Stimulated activated naive CD4-positive, alpha-beta T cell (primary cell): ENCODE data around the gene ENTR1.
"Not testable (repeated sequence)": the region's sequence is repeated elsewhere in the genome, so short reads cannot be mapped to it uniquely, and the experiment has no call there.

Source experiments
- DNase-seq, 6 experiments: peaks; one replicate each; lab custom pipeline; 2025; lab: John Stamatoyannopoulos, UW

ENTR1 gene

DNA sequence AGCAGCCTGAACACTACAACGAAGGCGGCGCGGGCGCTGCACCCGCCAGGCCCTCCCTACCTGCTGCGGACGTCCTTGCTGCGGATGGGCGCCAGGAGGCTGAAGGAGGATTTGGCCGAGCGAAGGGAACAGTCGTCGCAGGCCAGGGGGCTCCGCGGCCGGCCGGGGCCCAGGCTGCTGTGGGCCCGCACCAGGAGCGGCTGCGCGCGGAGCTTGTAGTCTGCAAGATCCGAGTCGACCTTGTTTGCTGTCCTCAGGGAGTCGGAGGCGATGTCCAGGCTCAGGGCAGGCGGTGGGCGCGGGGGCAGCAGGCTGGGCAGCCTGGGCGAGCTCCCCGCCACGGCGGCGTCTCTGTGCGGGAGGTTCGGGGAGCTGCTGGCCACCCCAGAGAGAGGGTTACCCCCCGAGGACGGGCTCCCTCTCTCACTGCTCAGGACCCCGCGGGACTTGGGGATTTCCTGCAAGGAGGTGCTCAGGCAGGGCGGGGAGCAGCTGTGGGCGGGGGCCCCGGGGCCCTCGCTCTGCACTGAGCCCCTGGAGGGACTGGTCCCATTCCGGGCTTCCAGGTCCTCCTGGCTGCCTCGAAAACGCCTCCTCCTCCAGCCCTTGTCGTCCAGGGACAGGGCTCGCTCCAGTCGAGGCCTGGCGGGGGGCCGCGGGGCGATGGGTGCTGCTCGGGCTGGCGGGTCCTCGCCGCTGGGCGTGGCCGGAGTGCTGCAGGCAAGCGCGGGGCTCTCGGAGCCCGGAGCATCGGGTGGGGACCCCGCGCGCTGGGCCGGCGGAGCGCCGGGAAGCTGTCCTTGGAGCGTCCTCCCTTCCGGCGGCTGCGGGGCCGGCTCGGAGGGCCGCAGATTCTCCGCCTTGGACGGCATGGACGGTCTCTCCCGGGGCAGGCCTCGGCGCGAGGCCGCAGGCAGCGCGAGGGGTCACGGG is 28.4 kb upstream of the ENTR1 start:
- peak; percentile 25 to 48 (median 42) for DNase-seq

DNA sequence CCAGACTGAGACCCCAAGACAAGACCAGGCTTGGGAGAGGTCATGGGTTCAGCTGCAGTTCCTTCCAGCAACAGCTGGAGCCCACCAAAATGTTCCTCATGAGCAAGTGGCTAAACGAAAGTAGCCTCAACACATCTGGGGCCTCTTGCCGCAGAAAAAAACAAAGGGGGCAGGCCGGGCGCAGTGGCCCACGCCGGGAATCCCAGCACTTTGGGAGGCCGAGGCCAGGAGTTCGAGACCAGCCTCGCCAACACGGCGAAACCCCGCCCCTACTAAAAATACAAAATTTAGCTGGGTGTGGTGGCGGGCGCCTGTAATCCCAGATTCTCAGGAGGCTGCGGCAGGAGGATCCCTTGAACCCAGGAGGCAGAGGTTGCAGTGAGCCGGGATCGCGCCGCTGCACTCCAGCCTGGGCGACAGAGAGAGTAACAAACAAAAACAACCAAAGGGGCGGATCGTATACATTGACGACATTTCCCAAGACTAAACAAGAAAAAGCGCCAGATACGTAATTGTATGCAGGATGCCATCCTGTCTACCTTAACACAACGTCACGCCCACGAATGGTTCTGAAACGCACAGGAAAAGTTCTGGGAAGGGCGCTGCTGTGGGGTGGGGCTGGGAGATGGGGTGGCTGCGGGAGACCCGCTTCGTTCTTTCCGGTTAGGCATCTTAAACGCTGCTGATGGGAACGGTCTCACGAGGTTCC is 27.6 kb upstream of the ENTR1 start:
- peak in 1 of 6 experiments; percentile 23 for DNase-seq

DNA sequence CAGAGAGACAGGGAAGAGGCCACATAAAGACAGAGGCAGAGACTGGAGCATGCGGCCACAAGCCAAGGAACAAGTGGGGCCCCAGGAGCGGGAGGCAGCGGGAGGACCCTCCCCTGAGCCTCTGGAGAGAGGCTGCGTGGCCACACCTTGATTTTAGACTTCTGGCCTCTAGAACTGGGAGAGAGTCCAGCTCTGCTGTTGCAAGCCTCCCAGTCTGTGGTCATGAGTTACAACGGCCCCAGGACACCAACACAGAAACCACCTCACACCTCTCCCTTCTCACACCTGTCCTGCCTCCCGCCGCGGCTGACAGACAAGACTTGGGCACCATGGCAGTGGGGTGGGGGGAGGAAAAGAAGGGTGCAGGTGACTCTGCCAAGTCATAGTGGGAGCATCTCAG is 27.0 kb upstream of the ENTR1 start:
- no peak for DNase-seq

DNA sequence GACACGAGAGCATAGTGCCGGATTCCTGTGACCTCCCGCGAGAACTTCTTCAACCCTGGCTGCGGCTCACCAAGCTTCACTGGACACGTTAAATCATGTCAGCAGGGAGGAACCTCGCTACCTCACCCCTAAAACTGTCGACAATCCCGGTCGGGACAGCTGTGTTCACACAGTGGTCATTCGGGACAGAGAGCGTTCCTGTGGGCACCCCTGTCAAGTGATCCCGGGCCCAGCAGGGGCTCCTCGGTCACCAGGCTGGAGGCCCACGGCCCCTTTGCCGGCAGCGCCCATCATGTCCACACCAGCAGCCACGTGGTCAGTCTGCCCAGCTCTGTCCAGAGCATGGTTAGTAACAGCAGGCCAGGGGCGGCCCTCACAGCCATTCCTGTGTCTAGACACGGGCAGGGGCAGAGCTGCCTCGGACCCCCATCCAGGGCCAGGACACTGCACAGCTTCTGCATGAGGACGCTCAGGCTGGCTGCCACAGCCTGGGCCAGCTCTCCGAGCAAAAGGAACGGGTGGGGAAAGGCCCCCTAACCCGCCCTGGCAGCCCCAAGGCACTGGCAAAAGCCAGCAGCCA is 25.7 kb upstream of the ENTR1 start:
- DNase-seq, result no peak

DNA sequence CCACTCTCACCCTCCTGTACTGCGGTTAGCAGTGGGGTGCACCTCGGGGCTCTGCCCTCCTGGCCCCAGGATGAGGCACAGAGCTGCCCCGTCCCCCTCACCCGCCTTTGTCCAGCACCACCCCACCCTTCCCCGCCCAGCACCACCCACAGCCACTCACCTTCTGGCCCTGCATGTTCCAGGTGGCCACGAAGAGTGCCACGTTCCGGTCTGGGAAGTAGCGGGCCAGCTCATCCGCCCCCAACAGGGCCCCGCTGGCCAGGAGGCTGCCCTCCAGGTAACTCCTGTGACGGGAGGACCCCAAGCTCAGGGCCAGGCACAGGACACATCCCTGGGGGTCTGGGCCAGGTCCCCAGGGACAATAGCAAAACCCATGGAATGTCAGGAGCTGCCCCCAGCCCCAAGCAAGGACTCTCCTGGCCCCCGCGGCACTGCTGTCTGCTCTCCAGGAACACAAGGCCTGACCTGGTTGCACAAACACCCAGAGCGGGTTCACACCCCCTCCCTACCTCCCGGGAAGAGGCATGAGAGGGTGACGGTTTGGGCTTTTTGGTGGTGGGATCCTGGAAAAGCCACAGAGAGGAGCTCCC is 24.3 kb upstream of the ENTR1 start:
- DNase-seq, result no peak

DNA sequence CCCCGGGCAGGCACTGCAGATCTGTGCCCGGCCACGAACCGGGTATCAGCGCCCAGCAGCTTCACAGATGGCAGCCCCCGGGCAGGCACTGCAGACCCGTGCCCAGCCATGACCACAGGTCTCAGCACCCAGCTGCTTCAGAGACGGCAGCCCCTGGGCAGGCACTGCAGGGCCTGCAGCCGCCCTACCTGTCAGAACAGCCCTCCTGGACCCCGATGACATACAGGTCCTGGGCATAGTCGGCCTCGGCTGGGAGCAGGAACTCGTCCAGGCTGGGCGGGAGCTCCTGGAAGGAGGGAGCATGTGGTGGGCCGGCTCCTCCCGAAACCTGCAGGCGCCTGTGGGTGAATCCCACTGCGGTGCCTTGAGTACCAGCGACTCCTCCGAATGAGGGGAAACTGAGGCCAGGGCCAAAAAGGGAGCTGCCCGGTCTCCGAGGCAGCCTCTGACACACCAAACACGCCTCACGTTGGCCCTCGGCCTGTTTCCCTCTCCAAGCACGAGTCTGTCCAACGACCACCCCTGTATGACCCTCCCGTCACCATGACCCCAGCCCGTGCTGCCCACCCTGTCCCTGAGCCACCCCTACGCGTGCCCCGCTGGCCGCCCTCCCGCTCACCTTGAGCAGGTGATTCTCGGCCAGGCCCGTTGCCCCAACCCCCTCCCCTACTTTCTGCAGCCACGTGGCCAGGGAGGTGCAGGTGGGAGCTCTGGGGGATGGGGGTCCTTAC is 23.6 kb upstream of the ENTR1 start:
- no peak for DNase-seq

DNA sequence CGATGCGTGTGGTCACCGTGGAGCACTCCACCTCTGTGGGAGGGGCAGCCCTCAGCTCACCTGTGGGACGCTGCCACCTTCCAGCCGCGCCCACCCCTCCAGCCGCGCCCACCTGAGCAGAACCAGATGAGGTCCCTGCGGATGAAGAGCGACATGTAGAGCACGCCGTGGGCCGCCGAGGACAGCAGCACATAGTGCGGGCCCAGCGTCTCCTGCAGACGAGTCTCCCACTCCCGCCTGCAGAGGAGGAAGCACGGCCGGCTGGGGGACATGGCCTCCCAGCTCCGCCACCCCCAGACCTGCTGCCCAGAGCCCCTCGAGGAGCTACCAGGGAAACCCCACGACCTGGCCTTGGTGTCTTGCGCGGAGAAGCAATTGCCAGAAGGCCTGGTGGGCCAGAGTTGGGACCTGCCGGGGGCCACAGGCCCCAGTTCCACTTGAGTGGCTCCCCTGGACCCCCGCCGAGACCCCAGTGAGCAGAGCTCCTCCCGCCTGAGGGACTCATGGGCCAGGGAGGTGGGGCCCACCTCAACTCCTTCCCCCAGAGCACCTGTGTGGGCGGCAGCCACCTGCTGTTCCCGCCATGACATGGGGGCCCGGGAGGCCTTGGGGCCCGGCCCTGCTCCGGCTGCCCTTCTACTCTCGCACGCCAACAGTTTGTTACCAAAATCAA is 22.8 kb upstream of the ENTR1 start:
- DNase-seq, result no peak

DNA sequence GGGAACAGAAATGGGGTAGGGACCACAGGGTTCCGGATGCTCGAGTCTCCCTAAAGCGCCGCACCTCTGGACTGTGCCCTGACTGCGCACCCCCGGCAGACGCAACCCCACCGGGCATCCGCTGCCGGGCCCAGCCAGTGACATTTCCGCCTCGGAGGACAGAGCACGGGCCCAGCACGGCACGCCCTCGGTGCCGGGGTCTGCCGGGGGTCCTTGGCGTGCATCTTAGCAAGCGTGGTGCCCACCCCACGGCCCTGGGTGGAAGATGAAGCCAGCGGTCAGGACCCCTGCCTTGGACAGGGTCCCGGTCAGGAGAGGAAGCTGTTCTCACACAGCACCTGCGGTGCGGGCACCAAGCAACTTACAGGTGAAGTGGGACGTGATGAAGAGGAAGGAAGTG is 22.2 kb upstream of the ENTR1 start:
- DNase-seq, result no peak

DNA sequence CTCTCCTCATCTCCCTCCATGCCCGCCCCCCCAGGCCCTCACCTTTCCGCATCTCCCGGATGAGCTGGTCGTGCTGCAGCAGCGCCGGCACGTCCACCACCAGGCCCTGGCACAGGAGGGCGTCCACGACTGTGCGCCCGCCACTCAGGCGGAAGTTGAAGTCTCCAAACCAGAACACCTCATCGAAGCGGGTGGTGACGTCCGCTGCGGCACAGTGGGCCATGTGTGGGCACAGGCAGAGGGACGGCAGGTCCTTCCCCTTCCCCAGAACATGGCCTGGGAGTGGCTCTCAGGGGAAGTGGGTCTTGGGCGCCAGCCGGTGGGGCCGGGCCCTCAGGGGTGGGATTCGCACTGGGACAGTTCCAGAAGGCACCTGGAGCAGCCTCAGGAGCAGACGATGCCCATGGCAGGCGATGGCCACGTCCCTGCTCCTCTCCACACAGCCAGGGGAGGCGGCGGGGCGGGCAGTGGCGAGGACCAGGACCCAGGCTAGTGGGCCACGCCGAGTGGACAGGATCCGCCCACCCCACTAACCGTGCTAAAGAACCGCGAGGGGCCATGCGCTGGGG is 21.5 kb upstream of the ENTR1 start:
- DNase-seq, result no peak

DNA sequence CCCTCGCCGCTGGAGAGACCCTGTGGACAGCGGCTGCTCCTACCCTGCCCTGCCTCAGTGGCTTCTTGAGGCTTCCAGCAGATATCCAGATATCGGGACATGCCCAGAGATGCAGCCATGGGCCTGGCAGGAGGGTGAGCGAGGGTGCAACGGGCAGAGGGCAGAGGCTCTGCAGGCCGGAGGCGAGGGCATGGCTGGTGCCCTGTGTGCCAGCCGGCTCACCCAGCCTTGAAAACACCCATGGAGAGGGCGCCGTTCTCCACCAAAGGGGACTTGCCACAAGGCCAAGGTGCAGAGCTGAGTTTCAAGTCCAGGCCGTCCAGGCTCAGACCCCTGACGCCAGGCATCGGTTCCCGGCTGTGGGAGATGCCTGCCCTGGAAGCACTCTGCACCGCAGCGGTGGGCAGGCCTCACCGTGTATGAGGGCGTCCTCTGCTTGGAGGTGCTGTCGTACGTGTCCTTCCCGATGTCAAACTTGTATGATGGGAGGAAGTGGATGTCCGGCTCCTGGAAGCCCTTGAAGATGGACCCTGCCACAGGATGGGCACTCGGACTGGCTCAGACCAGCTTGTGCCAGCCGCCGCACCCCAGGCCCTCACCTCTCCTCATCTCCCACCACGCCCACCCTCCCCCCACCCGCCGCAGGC is 20.3 kb upstream of the ENTR1 start:
- DNase-seq, result no peak

DNA sequence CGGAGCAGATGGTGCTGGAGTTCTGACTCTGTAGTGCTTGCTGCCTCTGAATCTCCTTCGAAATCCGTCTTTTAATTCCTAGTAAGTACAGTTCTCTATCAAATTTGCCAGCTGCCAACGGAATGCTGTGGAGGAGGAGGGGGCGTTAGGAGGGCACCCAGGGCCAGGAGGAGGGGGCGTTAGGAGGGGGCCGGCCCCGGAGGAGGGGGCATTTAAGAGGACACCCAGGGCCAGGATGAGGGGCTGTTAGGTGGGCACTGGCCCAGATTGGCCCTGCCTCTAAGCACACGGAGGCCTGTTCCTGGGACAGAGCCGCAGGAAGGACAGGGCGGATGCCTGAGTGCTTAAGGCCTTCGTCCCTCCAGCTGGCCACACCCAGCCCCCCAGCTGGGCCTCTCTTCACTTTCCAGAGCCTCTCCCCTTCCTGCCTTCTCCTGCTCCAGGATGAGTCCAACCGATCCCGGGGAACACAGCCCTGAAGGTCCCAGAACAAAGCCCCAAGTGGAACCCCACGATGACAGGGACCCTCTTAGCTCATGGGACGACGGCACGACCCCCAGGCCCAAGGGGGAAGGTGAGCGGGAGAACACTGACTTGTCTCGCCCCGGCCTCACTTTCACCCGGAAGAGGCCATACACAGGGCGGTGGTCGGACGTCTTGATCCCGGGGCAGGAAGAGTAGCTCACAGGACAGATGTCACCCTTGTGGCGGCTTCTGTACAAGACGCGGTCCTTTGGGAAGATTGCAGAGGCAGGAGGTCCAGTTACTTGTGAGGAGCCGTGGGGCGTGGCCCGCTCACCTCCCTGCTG is 19.5 kb upstream of the ENTR1 start:
- no peak for DNase-seq

DNA sequence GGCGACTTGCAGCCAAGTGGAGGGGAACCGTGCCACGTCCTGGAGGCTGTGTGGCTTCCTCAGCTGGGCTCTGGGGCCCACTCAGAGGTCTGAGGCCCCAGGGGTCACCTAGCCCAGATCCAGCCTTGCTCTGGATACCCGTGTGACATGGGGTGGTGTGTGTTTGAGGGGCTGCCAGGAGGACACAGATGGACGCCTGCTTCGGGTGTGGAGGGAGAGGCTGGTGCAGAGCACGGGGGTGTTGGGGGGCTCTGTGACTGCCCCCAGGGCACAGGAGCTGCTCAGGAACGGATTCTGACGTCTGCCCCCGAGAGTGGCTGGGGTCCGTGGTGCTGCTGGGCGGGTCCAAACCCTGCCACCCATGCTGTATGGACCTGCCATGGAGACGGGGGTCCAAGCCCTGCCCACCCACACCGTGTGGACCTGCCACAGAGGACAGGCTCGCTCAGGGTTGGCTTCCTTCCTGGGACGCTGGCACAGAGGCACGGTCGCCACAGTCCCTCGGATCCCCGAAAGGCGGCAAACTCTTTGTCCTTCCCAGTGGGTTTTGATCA is 18.7 kb upstream of the ENTR1 start:
- DNase-seq, result no peak

DNA sequence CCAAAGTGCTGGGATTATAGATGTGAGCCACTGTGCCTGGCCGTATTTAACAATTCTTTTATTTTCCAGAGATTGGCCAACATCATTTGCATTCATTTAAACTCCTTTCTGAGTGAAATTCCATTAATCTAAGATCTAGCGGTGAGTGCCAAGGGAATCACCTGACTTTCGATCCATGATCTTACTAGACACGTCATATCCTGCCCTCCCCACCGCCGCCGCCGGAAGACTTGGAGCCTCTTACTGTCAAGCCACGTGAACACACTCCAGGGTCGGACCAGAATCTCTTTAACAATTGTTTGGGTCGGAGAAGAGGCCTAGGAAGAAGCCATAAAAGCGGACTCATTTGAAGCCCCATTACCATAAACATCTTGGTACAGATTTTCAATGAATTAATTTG is 16.4 kb upstream of the ENTR1 start:
- no peak for DNase-seq

DNA sequence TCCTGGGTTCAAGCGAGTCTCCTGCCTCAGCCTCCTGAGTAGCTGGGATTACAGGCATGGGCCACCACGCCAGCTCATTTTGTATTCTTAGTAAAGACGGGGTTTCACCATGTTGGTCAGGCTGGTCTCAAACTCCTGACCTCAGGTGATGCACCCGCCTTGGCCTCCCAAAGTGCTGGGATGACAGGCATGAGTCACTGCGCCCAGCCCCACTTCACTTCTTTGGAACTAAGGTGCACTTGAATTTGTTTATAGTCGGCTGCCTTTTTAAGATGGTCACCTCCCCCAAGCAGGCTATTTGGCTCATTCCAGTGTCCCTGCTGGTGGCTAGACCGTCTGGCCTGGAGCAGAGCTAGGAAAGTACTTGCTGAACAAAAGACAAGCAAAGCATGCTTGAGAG is 15.0 kb upstream of the ENTR1 start:
- not testable (repeated sequence) for DNase-seq

DNA sequence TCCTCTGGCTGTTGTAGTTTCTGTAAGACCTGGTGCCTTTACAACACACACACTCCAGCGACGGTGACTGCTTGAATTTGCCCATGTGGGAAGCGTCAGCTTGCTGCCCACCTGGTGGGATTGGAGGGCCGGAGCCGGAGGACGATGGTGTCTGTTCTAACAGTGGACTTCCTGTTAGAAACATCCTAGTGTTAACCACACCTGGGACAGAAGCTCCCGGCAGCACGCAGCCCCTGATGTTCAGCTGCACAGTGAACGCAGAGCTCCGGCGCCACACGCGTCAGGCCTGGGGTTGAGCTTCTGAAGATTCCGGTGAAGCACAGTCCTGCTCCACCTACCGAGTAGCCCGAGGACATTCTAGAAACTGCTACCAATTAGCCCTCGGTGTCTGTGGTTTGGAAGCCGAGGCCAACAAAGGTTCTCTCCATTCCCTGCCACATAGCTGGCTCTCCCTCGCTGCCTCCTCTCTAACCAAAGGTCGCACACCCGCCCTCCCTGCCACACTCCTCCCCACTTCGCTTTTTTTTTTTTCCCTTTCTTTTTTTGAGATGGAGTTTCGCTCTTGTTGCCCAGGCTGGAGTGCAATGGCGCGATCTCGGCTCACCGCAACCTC is 14.4 kb upstream of the ENTR1 start:
- DNase-seq, result no peak

DNA sequence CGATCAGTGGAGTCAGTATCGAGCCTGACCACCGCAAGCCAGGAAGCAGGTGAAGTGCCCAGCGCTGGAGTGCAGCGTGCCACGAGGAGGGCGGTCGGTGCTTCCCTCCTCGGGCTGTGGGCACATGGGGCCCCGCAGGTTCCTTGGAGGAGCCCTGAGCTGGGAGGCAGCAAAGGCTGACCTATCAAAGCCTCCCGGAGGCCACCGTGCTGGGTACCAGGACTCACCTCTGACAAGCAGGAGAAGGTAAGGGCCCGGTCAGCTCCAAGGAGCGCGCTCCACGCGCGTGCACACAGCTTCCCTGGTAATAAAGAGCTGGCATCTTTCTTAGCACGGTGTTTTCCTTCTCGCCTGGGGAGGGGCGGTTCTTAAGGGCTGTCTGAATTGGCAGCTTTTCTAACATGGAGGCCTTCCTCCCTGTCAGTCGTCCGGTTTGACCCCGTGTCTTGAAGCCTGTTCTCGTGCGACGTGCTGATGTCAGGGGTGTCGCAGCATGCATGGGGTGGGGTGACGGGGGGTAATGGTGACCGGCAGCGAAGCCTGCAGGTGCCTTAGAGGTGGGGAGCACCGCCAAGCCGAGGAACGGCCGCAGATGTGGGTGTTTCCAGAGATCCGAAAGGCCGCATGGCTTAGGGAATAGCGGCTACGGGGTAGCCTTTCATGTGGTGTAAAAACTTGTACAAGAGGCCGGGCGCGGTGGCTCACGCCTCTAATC is 13.2 kb upstream of the ENTR1 start:
- no peak for DNase-seq

DNA sequence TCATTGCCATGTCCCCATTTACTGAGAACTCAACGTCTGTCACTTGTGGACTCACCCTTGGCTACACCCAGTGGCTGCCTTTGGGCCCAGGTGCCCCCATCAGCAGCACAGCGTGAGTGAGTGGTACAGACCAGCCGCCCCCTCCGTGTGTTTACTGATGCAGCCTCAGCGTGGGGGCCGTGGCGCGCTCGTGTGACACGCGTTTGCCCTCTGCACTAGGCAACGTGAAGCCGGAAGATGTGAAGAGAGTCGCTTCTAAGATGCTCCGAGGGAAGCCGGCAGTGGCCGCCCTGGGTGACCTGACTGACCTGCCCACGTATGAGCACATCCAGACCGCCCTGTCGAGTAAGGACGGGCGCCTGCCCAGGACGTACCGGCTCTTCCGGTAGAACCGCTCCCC is 12.5 kb upstream of the ENTR1 start:
- no peak for DNase-seq

DNA sequence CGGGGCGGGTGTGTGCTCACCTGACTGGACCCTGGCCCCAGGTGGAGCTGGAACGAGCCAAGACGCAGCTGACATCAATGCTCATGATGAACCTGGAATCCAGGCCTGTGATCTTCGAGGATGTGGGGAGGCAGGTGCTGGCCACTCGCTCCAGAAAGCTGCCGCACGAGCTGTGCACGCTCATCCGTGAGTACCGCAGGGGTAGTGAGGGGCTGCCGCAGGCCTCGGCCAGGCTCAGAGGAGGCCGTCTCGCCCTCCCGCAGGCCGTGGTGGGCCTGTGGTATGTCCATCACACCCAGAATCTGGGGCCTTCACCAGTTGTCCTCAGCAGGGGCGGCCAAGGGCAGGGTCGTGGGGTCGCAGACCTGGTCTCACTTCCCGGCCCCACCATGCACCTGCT is 11.4 kb upstream of the ENTR1 start:
- DNase-seq, result no peak
